Uterus (tissue), 2 donors: ENCODE results near the gene NUDT4.

Experiments used
- CTCF ChIP-seq, 4 experiments: fragments of 200-600 bp in 2 of 4; fragments of 450-650 bp in 2 of 4; sonication (generic) in 2 of 4; IDR thresholded peaks; one replicate each; pipeline ENCODE4 v1.5.1; 2016 to 2019; ENCODE audit warnings: antibody characterized with exemption in 4 of 4, mild to moderate bottlenecking in 2 of 4, moderate library complexity in 1 of 4
- POLR2A ChIP-seq, 2 donors: fragments of 450-650 bp; IDR thresholded peaks; one replicate each; pipeline ENCODE4 v1.6.1; 2016; ENCODE audit warnings: antibody characterized with exemption in 2 of 2, mild to moderate bottlenecking in 1 of 2, moderate library complexity in 1 of 2

GRCh38 chr12:93390549-93391297 is 13.0 kb downstream of the NUDT4 start:
- TF ChIP-seq CTCF (IDR thresholded peaks at IDR 0.05) (no peak), POLR2A (IDR thresholded peaks at IDR 0.05) (no peak)
